Neural crest cell (in vitro differentiated cells): ENCODE results near the gene USP6NL. TPM values are rescaled to one million over a fixed set of nuclear protein-coding genes. Genes with fewer than 3 reads are reported as not detected.

ENCODE experiments used
- DNase-seq: peaks from one replicate; pipeline ENCODE4 v3.0.0; 2021; ENCODE audit warnings: low read depth, mixed read lengths, low spot score
- H3K27ac Mint-ChIP-seq: one replicate; pipeline ENCODE4 v1.8.0; 2021; ENCODE audit warnings: mild to moderate bottlenecking, mixed read lengths; ENCODE audit not compliant: unreplicated experiment
- H3K27me3 Mint-ChIP-seq: 2 replicates; pipeline ENCODE4 v1.8.0; 2021; ENCODE audit warnings: low read depth, mild to moderate bottlenecking, mixed read lengths
- H3K36me3 Mint-ChIP-seq: 2 replicates; pipeline ENCODE4 v1.8.0; 2021; ENCODE audit warnings: low read depth, mild to moderate bottlenecking, mixed read lengths
- H3K4me1 Mint-ChIP-seq: 2 replicates; pipeline ENCODE4 v1.8.0; 2021; ENCODE audit warnings: mixed read lengths
- H3K4me3 Mint-ChIP-seq: one replicate; pipeline ENCODE4 v1.8.0; 2021; ENCODE audit warnings: mild to moderate bottlenecking, mixed read lengths
- H3K9me3 Mint-ChIP-seq: 2 replicates; pipeline ENCODE4 v1.8.0; 2021; ENCODE audit warnings: mixed read lengths
- CTCF ChIP-seq: fragments of 200-600 bp; sonication (generic); conservative IDR thresholded peaks from 2 replicates; pipeline ENCODE4 v1.5.0; 2021; ENCODE audit warnings: antibody characterized with exemption, mild to moderate bottlenecking
- total RNA-seq: library from RNA; stranded (reverse); gene quantifications from 2 replicates; pipeline ENCODE4 v1.2.1, GENCODE V29; 2021

The USP6NL gene
- total RNA-seq, 1 donor from 2014 or later: 35.3 TPM

DNA sequence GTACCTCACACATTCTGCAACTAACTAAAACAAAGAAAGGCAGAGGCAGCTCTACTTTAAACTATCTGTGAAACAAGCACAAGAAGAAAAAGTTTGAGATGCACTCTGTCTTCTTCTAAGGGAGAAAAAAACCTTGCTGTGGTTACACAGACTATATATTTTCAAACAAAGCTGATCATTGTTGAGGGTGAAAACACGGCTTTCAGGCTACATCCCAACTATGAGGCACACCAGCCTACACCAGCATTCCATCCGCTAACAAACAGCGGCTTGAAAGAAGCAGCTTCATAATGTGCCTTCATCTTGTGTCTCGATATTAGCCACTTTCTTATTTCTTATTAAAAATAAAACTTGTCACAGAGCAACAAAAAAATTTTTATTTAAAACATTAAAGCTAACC is 79.1 kb downstream of the USP6NL start:
- Mint-ChIP-seq H3K4me3 (peak overlapping the region; percentile 76), H3K36me3 (no peaks in the 10 kb centered on the region), H3K27ac (peak overlapping the region; percentile 92)

GRCh38 chr10:11530806-11531205 is 80.6 kb downstream of the USP6NL start:
- H3K27ac Mint-ChIP-seq: no peak overlapping the region
- H3K4me1 Mint-ChIP-seq: peaks cover 56% of the 10 kb centered on the region
- DNase-seq: no peak
- no peak for TF ChIP-seq CTCF
- H3K9me3 Mint-ChIP-seq: no peaks in the 10 kb centered on the region
- H3K36me3 Mint-ChIP-seq: peaks cover 8% of the 10 kb centered on the region
- no peak overlapping the region for H3K4me3 Mint-ChIP-seq
- H3K27me3 Mint-ChIP-seq: no peaks in the 10 kb centered on the region

More for the DNA sequence above, 79.1 kb downstream of the USP6NL start:
- Mint-ChIP-seq H3K27me3 (no peaks in the 10 kb centered on the region), H3K9me3 (no peaks in the 10 kb centered on the region), H3K4me1 (peaks cover 58% of the 10 kb centered on the region)
- no peak for DNase-seq
- no peak for TF ChIP-seq CTCF

DNA sequence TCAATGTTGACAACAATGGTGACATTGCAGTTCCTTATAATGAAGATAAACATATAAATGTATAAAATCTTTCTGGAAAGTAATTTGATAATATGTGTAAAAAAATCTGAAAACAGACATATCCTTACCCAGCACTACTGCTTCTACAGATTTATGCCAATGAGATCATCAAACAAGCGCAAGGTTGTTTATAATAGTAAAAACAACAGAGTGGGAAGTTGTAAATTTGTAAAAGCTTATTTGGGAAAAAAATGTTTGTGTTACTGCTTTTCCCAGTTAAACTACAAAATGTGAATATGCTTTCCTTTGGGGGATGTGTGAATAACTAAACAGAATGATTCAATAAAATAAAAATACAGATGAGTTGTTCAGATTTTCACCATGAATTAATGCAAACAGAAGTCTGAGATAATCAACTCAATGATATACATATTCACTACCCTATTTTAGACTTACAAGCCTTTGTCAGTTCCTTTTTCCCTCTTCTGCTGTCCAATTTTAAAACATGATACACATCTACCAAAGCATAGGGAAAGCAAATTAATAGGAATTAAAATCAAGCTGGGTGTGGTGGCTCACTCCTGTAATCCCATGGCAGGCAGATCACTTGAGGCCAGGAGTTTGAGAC is 82.1 kb downstream of the USP6NL start:
- Mint-ChIP-seq H3K27me3 (no peaks in the 10 kb centered on the region), H3K4me3 (no peak overlapping the region), H3K36me3 (peaks cover 9% of the 10 kb centered on the region), H3K27ac (peak overlapping the region; percentile 21), H3K9me3 (no peaks in the 10 kb centered on the region), H3K4me1 (peaks cover 45% of the 10 kb centered on the region)
- DNase-seq: no peak
- TF ChIP-seq CTCF: no peak

DNA sequence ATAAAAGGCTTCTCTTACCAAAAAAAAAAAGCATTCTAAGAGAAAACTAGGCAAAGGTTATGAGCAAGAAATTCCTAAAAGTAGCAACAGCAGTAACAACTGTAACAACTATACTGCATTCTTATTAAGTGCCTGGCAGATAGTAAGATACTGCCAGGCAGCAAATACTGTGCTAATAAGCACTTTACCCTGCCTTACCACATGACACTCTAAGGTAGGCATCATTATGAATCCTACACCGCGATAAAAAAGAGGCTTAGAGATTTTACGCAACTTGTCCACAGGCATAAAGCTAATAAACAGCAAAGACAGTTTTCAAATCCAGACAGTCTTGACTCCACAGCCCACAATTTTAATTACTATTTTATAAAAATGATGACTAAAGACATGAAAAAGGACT is 83.2 kb downstream of the USP6NL start:
- H3K27ac Mint-ChIP-seq: no peak overlapping the region
- no peak for DNase-seq
- H3K4me3 Mint-ChIP-seq: no peak overlapping the region
- TF ChIP-seq CTCF: no peak
- H3K36me3 Mint-ChIP-seq: peaks cover 9% of the 10 kb centered on the region
- H3K4me1 Mint-ChIP-seq: peaks cover 34% of the 10 kb centered on the region
- no peaks in the 10 kb centered on the region for H3K9me3 Mint-ChIP-seq
- no peaks in the 10 kb centered on the region for H3K27me3 Mint-ChIP-seq

GRCh38 chr10:11527691-11528255 is 83.7 kb downstream of the USP6NL start:
- Mint-ChIP-seq H3K4me3 (no peak overlapping the region), H3K9me3 (no peaks in the 10 kb centered on the region), H3K36me3 (peaks cover 9% of the 10 kb centered on the region), H3K27ac (no peak overlapping the region), H3K4me1 (peaks cover 29% of the 10 kb centered on the region), H3K27me3 (no peaks in the 10 kb centered on the region)
- TF ChIP-seq CTCF: no peak
- no peak for DNase-seq
